ENCODE results near the gene NRG3.

DNA sequence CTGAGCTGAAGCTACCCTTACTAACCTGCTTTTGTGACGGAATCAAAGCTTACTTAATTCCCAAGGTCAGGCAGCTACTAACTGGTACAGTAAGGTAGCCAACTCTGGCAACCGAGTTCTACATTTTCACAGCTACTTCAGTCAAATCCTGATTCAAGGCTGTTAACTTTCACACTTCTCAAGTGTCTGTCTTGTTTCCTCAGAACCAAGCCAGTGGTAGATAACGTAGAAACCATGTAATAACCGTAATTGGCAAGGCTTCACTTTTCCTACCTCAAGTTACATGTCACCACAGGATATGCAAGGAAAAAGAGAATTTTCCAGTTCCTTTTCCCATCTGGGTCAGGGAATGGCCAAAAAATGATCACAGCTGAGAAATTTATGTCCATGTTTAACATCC, 746.7 kb downstream of the NRG3 start:
- TF ChIP-seq, protein P1, sequence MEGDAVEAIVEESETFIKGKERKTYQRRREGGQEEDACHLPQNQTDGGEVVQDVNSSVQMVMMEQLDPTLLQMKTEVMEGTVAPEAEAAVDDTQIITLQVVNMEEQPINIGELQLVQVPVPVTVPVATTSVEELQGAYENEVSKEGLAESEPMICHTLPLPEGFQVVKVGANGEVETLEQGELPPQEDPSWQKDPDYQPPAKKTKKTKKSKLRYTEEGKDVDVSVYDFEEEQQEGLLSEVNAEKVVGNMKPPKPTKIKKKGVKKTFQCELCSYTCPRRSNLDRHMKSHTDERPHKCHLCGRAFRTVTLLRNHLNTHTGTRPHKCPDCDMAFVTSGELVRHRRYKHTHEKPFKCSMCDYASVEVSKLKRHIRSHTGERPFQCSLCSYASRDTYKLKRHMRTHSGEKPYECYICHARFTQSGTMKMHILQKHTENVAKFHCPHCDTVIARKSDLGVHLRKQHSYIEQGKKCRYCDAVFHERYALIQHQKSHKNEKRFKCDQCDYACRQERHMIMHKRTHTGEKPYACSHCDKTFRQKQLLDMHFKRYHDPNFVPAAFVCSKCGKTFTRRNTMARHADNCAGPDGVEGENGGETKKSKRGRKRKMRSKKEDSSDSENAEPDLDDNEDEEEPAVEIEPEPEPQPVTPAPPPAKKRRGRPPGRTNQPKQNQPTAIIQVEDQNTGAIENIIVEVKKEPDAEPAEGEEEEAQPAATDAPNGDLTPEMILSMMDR (IDR thresholded peaks at IDR 0.05): no peak
- no peak for TF ChIP-seq POLR2A (IDR thresholded peaks at IDR 0.05)
- no peak for TF ChIP-seq EP300 (IDR thresholded peaks at IDR 0.05)

Measured in upper lobe of left lung (tissue), 4 donors.